Hepatocyte (in vitro differentiated cells): Measurements from ENCODE around the gene PTPRM.

Source experiments
- CTCF ChIP-seq: fragments of 200-600 bp; sonication (generic); IDR thresholded peaks from 2 replicates; pipeline ENCODE4 v1.5.1; 2016; ENCODE audit warnings: antibody characterized with exemption, mild to moderate bottlenecking; ENCODE audit not compliant: poor library complexity
- EZH2phosphoT487 ChIP-seq: fragments of 200-600 bp; sonication (generic); IDR thresholded peaks from one replicate; pipeline ENCODE4 v1.6.1; 2018; ENCODE audit warnings: antibody characterized with exemption, mild to moderate bottlenecking, low read depth, moderate library complexity; ENCODE audit not compliant: unreplicated experiment, severe bottlenecking

DNA sequence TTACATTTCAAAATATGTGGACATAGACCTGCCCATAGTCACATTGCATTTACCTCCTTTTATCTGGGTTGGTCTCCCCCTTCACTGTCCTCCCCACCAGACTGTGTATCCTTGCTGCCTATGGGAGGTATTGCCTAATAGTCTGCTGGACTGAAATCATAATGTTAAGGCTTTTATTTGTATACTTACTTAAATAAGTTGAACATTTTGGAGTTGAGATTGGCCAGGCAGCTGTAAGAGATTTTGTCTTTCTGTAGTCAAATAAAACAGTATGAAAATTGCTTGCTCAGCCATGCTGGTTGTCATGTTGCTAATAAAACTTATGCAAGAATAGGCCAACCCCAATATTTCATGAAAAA, 280.9 kb downstream of the PTPRM start:
- no peak for TF ChIP-seq EZH2phosphoT487
- no peak for TF ChIP-seq CTCF
